AG04450 (cell line): Measurements from ENCODE around the gene CYP27C1. TPM values are rescaled to one million over a fixed set of nuclear protein-coding genes. Genes with fewer than 3 reads are reported as not detected.
"Not testable (repeated sequence)": the region's sequence is repeated elsewhere in the genome, so short reads cannot be mapped to it uniquely, and the experiment has no call there.

ENCODE experiments used
- CTCF ChIA-PET: fragments of 300-600, 350-600 bp; formaldehyde crosslinking; extraction: SDS; loops from one replicate; lab custom pipeline; 2022; ENCODE audit warnings: antibody characterized with exemption, inconsistent platforms; lab: Charles Lee
- POLR2A ChIA-PET: fragments of 350-600 bp; formaldehyde crosslinking; extraction: SDS; loops from one replicate; lab custom pipeline; 2021; ENCODE audit warnings: antibody characterized with exemption, inconsistent platforms; lab: Yijun Ruan, JAX
- DNase-seq: peaks from one replicate; pipeline ENCODE4 v3.0.0-alpha.2; 2011; ENCODE audit warnings: low read depth, low spot score
- H3K27ac ChIP-seq: one replicate; pipeline ENCODE4 v1.5.1; 2012; ENCODE audit warnings: low read depth, low read length, control low read depth
- H3K27me3 ChIP-seq: one replicate; pipeline ENCODE4 v1.6.0; 2012; ENCODE audit warnings: low read length; ENCODE audit not compliant: control insufficient read depth, insufficient read depth
- H3K4me3 ChIP-seq: 2 replicates; pipeline ENCODE4 v1.5.1; 2011; ENCODE audit warnings: mild to moderate bottlenecking, low read depth, low read length, control low read depth
- H3K9me3 ChIP-seq: 2 replicates; pipeline ENCODE4 v1.5.1; 2012; ENCODE audit warnings: low read length; ENCODE audit not compliant: control insufficient read depth, insufficient read depth
- polyA plus RNA-seq: library from polyadenylated mRNA; depleted of rRNA; stranded (reverse); fragments of >200 nt; gene quantifications from 2 replicates; pipeline ENCODE4 v1.2.3, GENCODE V29; 2011
- TF ChIP-seq, protein P1 (sequence below): IDR thresholded peaks from 2 replicates; pipeline ENCODE4 v1.5.1; 2011; ENCODE audit warnings: low read depth, low read length, control low read depth, inconsistent platforms

The CYP27C1 gene
- polyA plus RNA-seq, 1 experiment = not detected

GRCh38 chr2:127226520-127227263 lies 6.6 kb upstream of the CYP27C1 start:
- POLR2A ChIA-PET = no interaction called here
- H3K27me3 ChIP-seq = peaks cover 20% of the 10 kb centered on the region
- DNase-seq = peak; percentile 54
- CTCF ChIA-PET = no interaction called here
- no peak overlapping the region for H3K27ac ChIP-seq
- peak overlapping the region; percentile 43 for H3K4me3 ChIP-seq
- TF ChIP-seq, protein P1, sequence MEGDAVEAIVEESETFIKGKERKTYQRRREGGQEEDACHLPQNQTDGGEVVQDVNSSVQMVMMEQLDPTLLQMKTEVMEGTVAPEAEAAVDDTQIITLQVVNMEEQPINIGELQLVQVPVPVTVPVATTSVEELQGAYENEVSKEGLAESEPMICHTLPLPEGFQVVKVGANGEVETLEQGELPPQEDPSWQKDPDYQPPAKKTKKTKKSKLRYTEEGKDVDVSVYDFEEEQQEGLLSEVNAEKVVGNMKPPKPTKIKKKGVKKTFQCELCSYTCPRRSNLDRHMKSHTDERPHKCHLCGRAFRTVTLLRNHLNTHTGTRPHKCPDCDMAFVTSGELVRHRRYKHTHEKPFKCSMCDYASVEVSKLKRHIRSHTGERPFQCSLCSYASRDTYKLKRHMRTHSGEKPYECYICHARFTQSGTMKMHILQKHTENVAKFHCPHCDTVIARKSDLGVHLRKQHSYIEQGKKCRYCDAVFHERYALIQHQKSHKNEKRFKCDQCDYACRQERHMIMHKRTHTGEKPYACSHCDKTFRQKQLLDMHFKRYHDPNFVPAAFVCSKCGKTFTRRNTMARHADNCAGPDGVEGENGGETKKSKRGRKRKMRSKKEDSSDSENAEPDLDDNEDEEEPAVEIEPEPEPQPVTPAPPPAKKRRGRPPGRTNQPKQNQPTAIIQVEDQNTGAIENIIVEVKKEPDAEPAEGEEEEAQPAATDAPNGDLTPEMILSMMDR = no peak
- peaks cover 7% of the 10 kb centered on the region for H3K9me3 ChIP-seq

- no peak overlapping the region for H3K27ac ChIP-seq
- no peak overlapping the region for H3K4me3 ChIP-seq
These were observed 6.0 kb upstream of the CYP27C1 start for GRCh38 chr2:127226132-127226519.

DNA sequence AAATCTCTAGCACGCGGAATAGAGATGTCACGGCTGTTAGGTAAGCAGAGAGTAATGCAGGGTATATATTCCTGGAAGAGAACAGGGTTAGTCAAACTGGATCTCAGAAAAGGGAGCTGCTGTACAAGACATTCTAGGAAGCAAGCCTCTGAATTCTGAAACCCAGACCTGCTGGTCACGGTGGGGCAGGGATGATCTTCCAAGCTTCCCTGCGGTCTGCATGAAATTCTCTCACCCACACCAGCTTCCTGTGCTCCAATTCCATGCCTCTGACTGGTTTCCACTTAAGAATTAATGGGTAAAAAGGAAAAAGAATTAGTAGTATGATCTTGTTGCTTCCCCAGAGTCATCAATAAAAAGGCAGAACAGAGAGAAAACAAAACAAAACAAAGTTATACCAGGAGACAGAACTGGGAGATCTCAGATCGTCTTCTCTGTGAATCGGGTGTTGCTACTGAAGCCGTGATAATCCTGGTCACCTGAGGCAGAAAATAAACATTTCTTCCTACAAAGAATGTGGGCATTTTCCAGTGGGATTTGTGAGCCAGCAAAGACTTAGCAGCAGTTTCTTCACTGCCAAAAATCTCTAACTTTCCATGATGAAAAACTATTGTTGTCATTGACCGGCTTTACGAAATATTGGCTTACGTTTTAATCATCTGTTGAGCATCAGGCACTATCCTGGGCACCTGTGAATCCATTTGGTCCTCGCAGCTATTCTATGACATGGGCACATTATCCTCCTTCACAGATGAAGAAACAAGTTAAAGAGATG lies 5.3 kb upstream of the CYP27C1 start:
- Histone ChIP-seq H3K27ac (no peak overlapping the region), H3K4me3 (no peak overlapping the region), H3K9me3 (peaks cover 7% of the 10 kb centered on the region), H3K27me3 (peaks cover 27% of the 10 kb centered on the region)
- TF ChIP-seq, protein P1 = no peak
- ChIA-PET POLR2A (no interaction called here), CTCF (no interaction called here)
- DNase-seq = no peak

More at GRCh38 chr2:127226132-127226519, 6.0 kb upstream of the CYP27C1 start:
- Histone ChIP-seq H3K9me3 (peaks cover 7% of the 10 kb centered on the region), H3K27me3 (peaks cover 22% of the 10 kb centered on the region)
- ChIA-PET CTCF (no interaction called here), POLR2A (no interaction called here)
- TF ChIP-seq, protein P1 = no peak
- DNase-seq = no peak

- H3K9me3 ChIP-seq, CTCF ChIA-PET, DNase-seq, POLR2A ChIA-PET, H3K27ac ChIP-seq, H3K4me3 ChIP-seq: not testable (repeated sequence)
- H3K27me3 ChIP-seq = peaks cover 36% of the 10 kb centered on the region
These were observed 4.0 kb upstream of the CYP27C1 start for GRCh38 chr2:127224135-127224534.

DNA sequence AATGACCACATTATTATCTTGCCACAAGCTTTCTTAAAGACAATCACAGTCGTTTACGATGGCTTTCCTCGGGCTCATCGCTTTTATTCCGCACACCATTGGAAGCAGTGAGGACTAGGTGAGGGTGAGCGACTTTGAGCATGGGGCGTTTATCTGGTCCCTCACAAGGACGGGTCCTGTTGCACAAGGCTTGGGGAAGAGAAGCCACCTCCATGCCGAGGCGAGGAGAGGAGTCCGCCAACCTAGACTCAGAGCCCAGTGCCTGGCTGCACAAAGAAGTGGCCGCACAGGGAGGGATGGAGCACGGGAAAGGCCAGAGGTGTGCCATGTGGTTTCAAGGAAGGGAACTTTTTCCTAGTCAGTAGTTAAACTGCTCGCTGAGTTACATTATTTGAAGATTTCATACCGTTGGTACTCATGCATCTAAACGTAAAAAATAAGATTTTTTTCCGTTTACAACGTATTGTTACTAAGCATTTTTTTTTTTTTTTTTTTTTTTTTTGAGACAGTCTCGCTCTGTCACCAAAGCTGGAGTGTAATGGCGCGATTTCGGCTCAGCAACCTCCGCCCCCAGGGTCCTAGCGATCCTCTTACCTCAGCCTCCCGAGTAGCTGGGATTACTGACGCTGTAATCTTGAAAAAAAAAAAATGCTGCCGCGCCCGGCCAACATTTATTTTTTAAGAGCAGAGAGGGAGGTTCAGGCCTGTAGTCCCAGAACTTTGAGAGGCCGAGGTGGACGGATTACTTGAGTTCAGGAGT lies 849 bp upstream of the CYP27C1 start:
- DNase-seq = no peak
- ChIA-PET POLR2A (interaction anchor here (0.7 kb wide), 1 partner anchor 635 kb away, joined by 7 read pairs; no protein-coding TSS in a partner anchor), CTCF (no interaction called here)
- peaks cover 55% of the 10 kb centered on the region for H3K27me3 ChIP-seq
- H3K4me3 ChIP-seq = no peak overlapping the region
- H3K27ac ChIP-seq = no peak overlapping the region
- peaks cover 7% of the 10 kb centered on the region for H3K9me3 ChIP-seq
- TF ChIP-seq, protein P1 = no peak
